PC-3 (cell line): ENCODE results near the gene ANAPC4. TPM values are rescaled to one million over a fixed set of nuclear protein-coding genes. Genes with fewer than 3 reads are reported as not detected.

Experiments
- ATAC-seq: fragments of 200-7000 bp; cut with Tn5 transposase; 2 replicates; pipeline ENCODE4 v1.9.1; 2020; ENCODE audit warnings: mild to moderate bottlenecking, moderate library complexity
- BruUV-seq: library from RNA; stranded (reverse); fragments of 400-500 nt; replicated peaks from 2 replicates; lab custom pipeline; 2021; lab: Mats Ljungman, UMichigan
- CTCF ChIA-PET: fragments of 300-600 bp; sonication (Branson Sonifier 250); formaldehyde crosslinking; loops from one replicate; lab custom pipeline; 2022; ENCODE audit warnings: antibody characterized with exemption; lab: Charles Lee
- POLR2A ChIA-PET: fragments of 300-600 bp; sonication (Branson Sonifier 250); formaldehyde crosslinking; loops from one replicate; lab custom pipeline; 2022; ENCODE audit warnings: antibody characterized with exemption; ENCODE audit not compliant: unreplicated experiment; lab: Charles Lee
- DNase-seq: peaks from one replicate; pipeline ENCODE4 v3.0.0-alpha.2; 2015
- H2AFZ ChIP-seq: fragments of 300-600 bp; sonication (generic); 2 replicates; pipeline ENCODE4 v1.6.0; 2016; ENCODE audit warnings: antibody characterized with exemption, low read length
- H3F3A ChIP-seq: fragments of 300-600 bp; sonication (generic); one replicate; pipeline ENCODE4 v1.6.0; 2017; ENCODE audit warnings: antibody characterized with exemption, low read length, control low read depth, mild to moderate bottlenecking; ENCODE audit not compliant: unreplicated experiment
- H3K27ac ChIP-seq: fragments of 300-600 bp; sonication (generic); 2 replicates; pipeline ENCODE4 v1.5.1; 2016; ENCODE audit warnings: mild to moderate bottlenecking, low read length
- H3K27me3 ChIP-seq: fragments of 300-600 bp; sonication (generic); 2 replicates; pipeline ENCODE4 v1.6.1; 2016; ENCODE audit warnings: low read length, mixed read lengths
- H3K36me3 ChIP-seq: fragments of 300-600 bp; sonication (generic); 2 replicates; pipeline ENCODE4 v1.6.1; 2016; ENCODE audit warnings: low read depth, mixed run types, low read length, mixed read lengths
- H3K4me1 ChIP-seq: fragments of 300-600 bp; sonication (generic); 2 replicates; pipeline ENCODE4 v1.5.1; 2016; ENCODE audit warnings: low read length; ENCODE audit not compliant: insufficient read depth
- H3K4me2 ChIP-seq: fragments of 300-600 bp; sonication (generic); 2 replicates; pipeline ENCODE4 v1.6.0; 2016; ENCODE audit warnings: low read length
- H3K4me3 ChIP-seq: fragments of 300-600 bp; sonication (generic); 2 replicates; pipeline ENCODE4 v1.5.1; 2016; ENCODE audit warnings: mild to moderate bottlenecking, low read length, mixed read lengths
- H3K79me2 ChIP-seq: fragments of 300-600 bp; sonication (generic); 2 replicates; pipeline ENCODE4 v1.6.1; 2017; ENCODE audit warnings: low read length, mixed read lengths
- H3K9ac ChIP-seq: fragments of 300-600 bp; sonication (generic); 2 replicates; pipeline ENCODE4 v1.6.0; 2016; ENCODE audit warnings: mild to moderate bottlenecking, low read length
- H3K9me2 ChIP-seq: fragments of 300-600 bp; sonication (generic); replicated peaks from 2 replicates; pipeline ENCODE4 v1.6.1; 2016; ENCODE audit warnings: mixed run types, low read length, mixed read lengths
- H3K9me3 ChIP-seq: fragments of 300-600 bp; sonication (generic); 2 replicates; pipeline ENCODE4 v1.6.1; 2016; ENCODE audit warnings: low read length, mixed read lengths
- H4K20me1 ChIP-seq: fragments of 300-600 bp; sonication (generic); 2 replicates; pipeline ENCODE4 v1.6.1; 2016; ENCODE audit warnings: low read length, mixed read lengths
- CTCF ChIP-seq: fragments of 300-600 bp; sonication (generic); conservative IDR thresholded peaks from 2 replicates; pipeline ENCODE4 v1.5.1; 2017; ENCODE audit warnings: antibody characterized with exemption, low read depth, mild to moderate bottlenecking, low read length
- EZH2 ChIP-seq: fragments of 300-600 bp; sonication (generic); IDR thresholded peaks from one replicate; pipeline ENCODE4 v1.6.1; 2017; ENCODE audit warnings: antibody characterized with exemption, mild to moderate bottlenecking, low read length; ENCODE audit not compliant: unreplicated experiment
- EZH2phosphoT487 ChIP-seq: fragments of 300-600 bp; sonication (generic); IDR thresholded peaks from 2 replicates; pipeline ENCODE4 v1.6.1; 2018; ENCODE audit warnings: mild to moderate bottlenecking, antibody characterized with exemption, low read length, borderline replicate concordance
- intact Hi-C: fragments of 100-400 bp; cut with micrococcal nuclease; formaldehyde crosslinking; loops from 2 replicates; pipeline ENCODE4 v1.9.0; 2023
- total RNA-seq: library from RNA; depleted of rRNA; stranded (reverse); fragments of >200 nt; gene quantifications from 2 replicates; pipeline ENCODE4 v1.2.3, GENCODE V29; 2014

ANAPC4 gene
- total RNA-seq, 1 experiment from 2014 or later: 11.3 TPM

GRCh38 chr4:25401066-25401465 lies 24.0 kb downstream of the ANAPC4 start:
- H3K27me3 ChIP-seq: no peaks in the 10 kb centered on the region
- H4K20me1 ChIP-seq: no peaks in the 10 kb centered on the region
- ATAC-seq (peak; percentile 98), DNase-seq (peak; percentile 75)
- CTCF ChIA-PET: no interaction called here
- H3K9me3 ChIP-seq: no peaks in the 10 kb centered on the region
- peak overlapping the region; percentile 68 for H3K4me2 ChIP-seq
- no peak overlapping the region for H3K9ac ChIP-seq
- no peak for TF ChIP-seq EZH2phosphoT487
- no peak for TF ChIP-seq CTCF
- TF ChIP-seq EZH2: no peak
- intact Hi-C loops: no loop called here
- H3K79me2 ChIP-seq: no peaks in the 10 kb centered on the region
- no peak overlapping the region for H2AFZ ChIP-seq
- POLR2A ChIA-PET: no interaction called here
- peaks cover 19% of the 10 kb centered on the region for H3K4me1 ChIP-seq
- H3K4me3 ChIP-seq: peak overlapping the region; percentile 47; the same call in 1 of the 2 replicates
- BruUV-seq: no TSS peak
- no peak overlapping the region for H3K27ac ChIP-seq
- H3F3A ChIP-seq: no peaks in the 10 kb centered on the region
- no peaks in the 10 kb centered on the region for H3K9me2 ChIP-seq
- peaks cover 27% of the 10 kb centered on the region for H3K36me3 ChIP-seq

GRCh38 chr4:25402521-25402920 lies 25.5 kb downstream of the ANAPC4 start:
- H3K9ac ChIP-seq: no peak overlapping the region
- H3K36me3 ChIP-seq: peaks cover 14% of the 10 kb centered on the region
- no peaks in the 10 kb centered on the region for H3K27me3 ChIP-seq
- H3K4me3 ChIP-seq: no peak overlapping the region
- H3K9me3 ChIP-seq: no peaks in the 10 kb centered on the region
- no peaks in the 10 kb centered on the region for H3F3A ChIP-seq
- no TSS peak for BruUV-seq
- intact Hi-C loops: no loop called here
- no peaks in the 10 kb centered on the region for H3K79me2 ChIP-seq
- DNase-seq (no peak), ATAC-seq (no peak)
- no peaks in the 10 kb centered on the region for H4K20me1 ChIP-seq
- no peak overlapping the region for H3K4me2 ChIP-seq
- H3K9me2 ChIP-seq: no peaks in the 10 kb centered on the region
- CTCF ChIA-PET: no interaction called here
- no peak for TF ChIP-seq EZH2phosphoT487
- POLR2A ChIA-PET: no interaction called here
- no peak overlapping the region for H2AFZ ChIP-seq
- H3K27ac ChIP-seq: no peak overlapping the region
- peaks cover 19% of the 10 kb centered on the region for H3K4me1 ChIP-seq

- H3K4me3 ChIP-seq: no peak overlapping the region
- H3K9me2 ChIP-seq: no peaks in the 10 kb centered on the region
- H3K79me2 ChIP-seq: no peaks in the 10 kb centered on the region
- H3K27me3 ChIP-seq: no peaks in the 10 kb centered on the region
- CTCF ChIA-PET: no interaction called here
- no TSS peak for BruUV-seq
- H3K27ac ChIP-seq: no peak overlapping the region
- no peaks in the 10 kb centered on the region for H3F3A ChIP-seq
- peaks cover 19% of the 10 kb centered on the region for H3K4me1 ChIP-seq
- no peak overlapping the region for H3K4me2 ChIP-seq
- intact Hi-C loops: no loop called here
- POLR2A ChIA-PET: no interaction called here
- TF ChIP-seq EZH2 (no peak), EZH2phosphoT487 (no peak), CTCF (no peak)
- H3K9me3 ChIP-seq: no peaks in the 10 kb centered on the region
- peaks cover 14% of the 10 kb centered on the region for H3K36me3 ChIP-seq
- no peak overlapping the region for H3K9ac ChIP-seq
- no peak for DNase-seq
- ATAC-seq: no peak
- H2AFZ ChIP-seq: no peak overlapping the region
- H4K20me1 ChIP-seq: no peaks in the 10 kb centered on the region
These were observed 26.6 kb downstream of the ANAPC4 start for GRCh38 chr4:25403699-25404098.
